Forelimb muscle (tissue), 1 donor: Measurements from ENCODE around the gene GNPDA1. TPM values are rescaled to one million over a fixed set of nuclear protein-coding genes. Genes with fewer than 3 reads are reported as not detected.

Experiments used
- DNase-seq: peaks from one replicate; pipeline ENCODE4 v3.0.0-alpha.2; 2013; ENCODE audit warnings: low read depth
- polyA plus RNA-seq: library from polyadenylated mRNA; unstranded; fragments of 120-200 nt; gene quantifications from one replicate; pipeline ENCODE4 v1.2.1, GENCODE V29; 2013; ENCODE audit not compliant: insufficient read length

Gene GNPDA1
- polyA plus RNA-seq, 1 donor: 18.8 TPM

GRCh38 chr5:142023836-142024235, 11.0 kb upstream of the GNPDA1 start:
- DNase-seq: no peak

- DNase-seq: no peak
Observed at GRCh38 chr5:142020122-142020659, 7.4 kb upstream of the GNPDA1 start.

- no peak for DNase-seq
Observed at GRCh38 chr5:142017832-142018427, 5.1 kb upstream of the GNPDA1 start.

GRCh38 chr5:142016556-142016955, 3.7 kb upstream of the GNPDA1 start:
- no peak for DNase-seq

- DNase-seq: no peak
Observed at GRCh38 chr5:142015781-142016533, 3.1 kb upstream of the GNPDA1 start.

- no peak for DNase-seq
Observed at GRCh38 chr5:142014911-142015584, 2.2 kb upstream of the GNPDA1 start.

GRCh38 chr5:142013734-142014521, 1.1 kb upstream of the GNPDA1 start:
- no peak for DNase-seq

- no peak for DNase-seq
Observed at GRCh38 chr5:142012186-142012785, 541 bp downstream of the GNPDA1 start.

- DNase-seq: no peak
Observed at GRCh38 chr5:142011572-142012185, 1.1 kb downstream of the GNPDA1 start.

- no peak for DNase-seq
Observed at GRCh38 chr5:142009886-142010285, 2.9 kb downstream of the GNPDA1 start.

GRCh38 chr5:142008813-142009212, 4.0 kb downstream of the GNPDA1 start:
- DNase-seq: no peak

- no peak for DNase-seq
Observed at GRCh38 chr5:142007237-142007544, 5.6 kb downstream of the GNPDA1 start.

- no peak for DNase-seq
Observed at GRCh38 chr5:142006363-142007236, 6.2 kb downstream of the GNPDA1 start.

- DNase-seq: no peak
Observed at GRCh38 chr5:142003266-142003800, 9.5 kb downstream of the GNPDA1 start.

GRCh38 chr5:142000704-142001484, 11.9 kb downstream of the GNPDA1 start:
- no peak for DNase-seq

GRCh38 chr5:142000173-142000572, 12.7 kb downstream of the GNPDA1 start:
- no peak for DNase-seq

GRCh38 chr5:141997358-141997960, 15.4 kb downstream of the GNPDA1 start:
- DNase-seq: no peak

- no peak for DNase-seq
Observed at GRCh38 chr5:141995656-141996055, 17.2 kb downstream of the GNPDA1 start.
